GM12892 (cell line): ENCODE data around the gene MAGOHB.

ENCODE experiments used
- POLR2A ChIP-seq: IDR thresholded peaks from 2 replicates; pipeline ENCODE4 v1.6.1; 2011; ENCODE audit warnings: low read depth, low read length, control low read depth
- POLR2AphosphoS5 ChIP-seq: IDR thresholded peaks from 2 replicates; pipeline ENCODE4 v1.6.1; 2011; ENCODE audit warnings: low read depth, low read length, control low read depth

DNA sequence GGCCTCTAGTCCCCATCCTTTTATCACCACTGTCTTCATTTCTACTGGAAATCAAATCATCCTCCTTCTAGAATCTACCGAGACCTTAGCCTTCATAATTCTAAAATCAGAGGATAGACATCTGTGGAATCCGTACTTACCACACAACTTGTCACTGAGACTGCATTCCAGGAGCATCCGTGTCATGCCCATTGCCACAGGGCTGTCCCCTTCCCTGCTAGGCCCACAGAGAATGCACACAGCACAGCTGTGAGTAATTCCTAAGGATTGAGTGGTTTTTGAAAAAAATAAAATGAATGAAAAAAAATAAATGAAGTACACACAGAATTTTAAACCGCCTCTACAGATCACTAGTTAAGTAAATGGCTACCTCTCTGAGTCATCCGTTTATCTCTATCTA, 21.0 kb upstream of the MAGOHB start:
- no peak for TF ChIP-seq POLR2A
- TF ChIP-seq POLR2AphosphoS5: no peak
